SKM-1 (cell line): ENCODE data around the gene PRKCH.

Experiments used
- DNase-seq: peaks from one replicate; lab custom pipeline; 2025; ENCODE audit not compliant: unreplicated experiment; lab: John Stamatoyannopoulos, UW

PRKCH gene

GRCh38 chr14:61505815-61506809 lies 184.7 kb downstream of the PRKCH start:
- no peak for DNase-seq

- DNase-seq: no peak
Measured at GRCh38 chr14:61508526-61508925, 187.1 kb downstream of the PRKCH start.

- DNase-seq: no peak
Measured at GRCh38 chr14:61510736-61511557, 189.6 kb downstream of the PRKCH start.

- no peak for DNase-seq
Measured at GRCh38 chr14:61511558-61511948, 190.2 kb downstream of the PRKCH start.

- DNase-seq: no peak
Measured at GRCh38 chr14:61512026-61512834, 190.9 kb downstream of the PRKCH start.

GRCh38 chr14:61513986-61514830 lies 192.8 kb downstream of the PRKCH start:
- no peak for DNase-seq

- no peak for DNase-seq
Measured at GRCh38 chr14:61514927-61515326, 193.5 kb downstream of the PRKCH start.

- DNase-seq: no peak
Measured at GRCh38 chr14:61515436-61516117, 194.2 kb downstream of the PRKCH start.

GRCh38 chr14:61516118-61516743 lies 194.9 kb downstream of the PRKCH start:
- no peak for DNase-seq

- no peak for DNase-seq
Measured at GRCh38 chr14:61516964-61517653, 195.7 kb downstream of the PRKCH start.

GRCh38 chr14:61517911-61518384 lies 196.6 kb downstream of the PRKCH start:
- DNase-seq: no peak

- DNase-seq: no peak
Measured at GRCh38 chr14:61518403-61518802, 197.0 kb downstream of the PRKCH start.

GRCh38 chr14:61519106-61519505 lies 197.7 kb downstream of the PRKCH start:
- no peak for DNase-seq

- DNase-seq: no peak
Measured at GRCh38 chr14:61519735-61520134, 198.4 kb downstream of the PRKCH start.

GRCh38 chr14:61520576-61520975 lies 199.2 kb downstream of the PRKCH start:
- DNase-seq: no peak

GRCh38 chr14:61521773-61522172 lies 200.4 kb downstream of the PRKCH start:
- no peak for DNase-seq

GRCh38 chr14:61523751-61524150 lies 202.4 kb downstream of the PRKCH start:
- no peak for DNase-seq

- no peak for DNase-seq
Measured at GRCh38 chr14:61524211-61524806, 202.9 kb downstream of the PRKCH start.
